CD4-positive, CD25-positive, alpha-beta regulatory T cell (primary cell): ENCODE results near the gene MEG3. TPM values are rescaled to one million over a fixed set of nuclear protein-coding genes. Genes with fewer than 3 reads are reported as not detected.
A peak's percentile ranks its signal among the peaks of the same experiment; 100 is the strongest.
"Not testable (repeated sequence)": the region's sequence is repeated elsewhere in the genome, so short reads cannot be mapped to it uniquely, and the experiment has no call there.

ENCODE experiments used
- ATAC-seq, 2 donors: fragments of 150-1000 bp; cut with Tn5 transposase; one replicate each; pipeline ENCODE4 v1.10.0; 2021; ENCODE audit warnings: low read depth in 2 of 2, moderate number of reproducible peaks in 2 of 2, moderate library complexity in 1 of 2
- DNase-seq, 3 donors: peaks; one replicate each; pipeline versions ENCODE4 v3.0.0 to v3.0.0-alpha.2; 2012 to 2022; ENCODE audit warnings: mixed read lengths in 1 of 3
- H3K27ac ChIP-seq: one replicate; pipeline ENCODE4 v1.7.0; 2013; ENCODE audit warnings: mild to moderate bottlenecking, low read length; ENCODE audit not compliant: insufficient read depth, poor library complexity, severe bottlenecking
- H3K27me3 ChIP-seq: one replicate; pipeline ENCODE4 v1.7.0; 2013; ENCODE audit warnings: low read length; ENCODE audit not compliant: control insufficient read depth, insufficient read depth
- H3K36me3 ChIP-seq: one replicate; pipeline ENCODE4 v1.7.0; 2013; ENCODE audit warnings: mild to moderate bottlenecking, low read length, moderate library complexity; ENCODE audit not compliant: control insufficient read depth, insufficient read depth
- H3K4me1 ChIP-seq: 2 replicates; pipeline ENCODE4 v1.7.0; 2013; ENCODE audit warnings: mild to moderate bottlenecking, low read length; ENCODE audit not compliant: insufficient read depth, control insufficient read depth, poor library complexity, severe bottlenecking
- H3K4me3 ChIP-seq: one replicate; pipeline ENCODE4 v1.7.0; 2013; ENCODE audit warnings: low read depth, mild to moderate bottlenecking, low read length, moderate library complexity
- H3K9me3 ChIP-seq, 2 experiments: 1 replicate in 1 of 2; 2 replicates in 1 of 2; pipeline ENCODE4 v1.7.0; 2013; ENCODE audit warnings: low read length in 2 of 2, mild to moderate bottlenecking in 1 of 2, moderate library complexity in 1 of 2; ENCODE audit not compliant: control insufficient read depth in 2 of 2
- H3K27ac Mint-ChIP-seq, 3 donors: one replicate each; pipeline ENCODE4 v1.8.0; 2020 to 2022; ENCODE audit warnings: mild to moderate bottlenecking in 3 of 3, mixed read lengths in 3 of 3, moderate library complexity in 2 of 3
- H3K27me3 Mint-ChIP-seq: one replicate; pipeline ENCODE4 v1.8.0; 2022; ENCODE audit warnings: mild to moderate bottlenecking, mixed read lengths
- H3K36me3 Mint-ChIP-seq: one replicate; pipeline ENCODE4 v1.8.0; 2020; ENCODE audit warnings: mixed read lengths
- H3K4me1 Mint-ChIP-seq, 4 donors: one replicate each; pipeline ENCODE4 v1.8.0; 2020 to 2022; ENCODE audit warnings: mixed read lengths in 4 of 4, mild to moderate bottlenecking in 1 of 4
- H3K4me3 Mint-ChIP-seq, 4 donors: one replicate each; pipeline ENCODE4 v1.8.0; 2020 to 2022; ENCODE audit warnings: mild to moderate bottlenecking in 4 of 4, mixed read lengths in 4 of 4, moderate library complexity in 3 of 4
- H3K9me3 Mint-ChIP-seq, 7 donors: one replicate each; pipeline ENCODE4 v1.8.0; 2020 to 2022; ENCODE audit warnings: mixed read lengths in 7 of 7, mild to moderate bottlenecking in 3 of 7, moderate library complexity in 2 of 7
- polyA plus RNA-seq, 4 donors: library from polyadenylated mRNA; unstranded; fragments of 300-500 nt; fragmentation: Illumina TruSeq; gene quantifications; one replicate each; pipeline ENCODE4 v1.2.3, GENCODE V29; 2021
- total RNA-seq: library from RNA; stranded (reverse); gene quantifications from one replicate; pipeline ENCODE4 v1.2.3, GENCODE V29; 2022

The MEG3 gene
- total and polyA plus RNA-seq, 5 donors from 2014 or later = 0.10 TPM; not detected in 4

DNA sequence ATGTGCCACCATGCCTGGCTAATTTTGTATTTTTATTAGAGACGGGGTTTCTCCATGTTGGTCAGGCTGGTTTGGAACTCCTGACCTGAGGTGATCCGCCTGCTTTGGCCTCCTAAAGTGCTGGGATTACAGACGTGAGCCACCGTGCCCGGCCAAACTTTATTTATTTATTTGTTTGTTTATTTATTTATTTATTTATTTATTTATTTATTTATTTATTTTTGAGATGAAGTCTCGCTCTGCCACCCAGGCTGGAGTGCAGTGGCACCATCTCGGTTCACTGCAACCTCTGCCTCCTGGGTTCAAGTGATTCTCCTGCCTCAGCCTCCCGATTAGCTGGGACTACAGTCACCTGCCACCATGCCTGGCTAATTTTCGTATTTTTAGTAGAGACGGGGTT, 7.0 kb upstream of the MEG3 start:
- not testable (repeated sequence) for H3K27me3 ChIP-seq, H3K9me3 Mint-ChIP-seq, H3K36me3 Mint-ChIP-seq, H3K36me3 ChIP-seq, ATAC-seq, H3K4me1 ChIP-seq, H3K27ac ChIP-seq, H3K27ac Mint-ChIP-seq, H3K4me3 Mint-ChIP-seq, H3K9me3 ChIP-seq, DNase-seq, H3K4me1 Mint-ChIP-seq, H3K4me3 ChIP-seq
- peaks cover 11% of the 10 kb centered on the region for H3K27me3 Mint-ChIP-seq

DNA sequence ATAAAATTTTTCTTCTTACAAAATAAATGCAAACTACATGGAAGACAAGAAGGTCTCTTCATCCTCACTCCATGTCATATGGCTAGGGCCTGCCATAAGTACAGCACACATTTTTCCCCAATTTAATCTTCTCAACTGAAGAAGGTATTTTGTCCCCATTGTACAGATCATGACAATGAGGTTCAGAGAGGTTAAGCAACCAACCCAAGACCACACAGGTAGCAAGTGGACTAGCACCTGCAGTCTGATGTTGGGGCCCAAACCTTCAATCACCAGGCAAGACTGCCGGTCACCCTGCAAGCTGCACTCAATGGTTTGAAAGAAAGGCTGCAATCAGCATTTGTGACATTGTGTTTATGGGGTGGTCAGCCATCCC, 6.5 kb upstream of the MEG3 start:
- no peaks in the 10 kb centered on the region for H3K36me3 ChIP-seq
- H3K4me1 ChIP-seq = no peaks in the 10 kb centered on the region
- Mint-ChIP-seq H3K4me3 (no peak overlapping the region), H3K27ac (peak overlapping the region in 1 of 3 donors; percentile 12), H3K27me3 (peaks cover 15% of the 10 kb centered on the region), H3K4me1 (no peaks in the 10 kb centered on the region), H3K9me3 (peaks cover 0 to 5% (median 0%) of the 10 kb centered on the region in 7 donors), H3K36me3 (no peaks in the 10 kb centered on the region)
- DNase-seq (no peak), ATAC-seq (no peak)
- no peaks in the 10 kb centered on the region for H3K9me3 ChIP-seq
- H3K27ac ChIP-seq = no peak overlapping the region
- no peaks in the 10 kb centered on the region for H3K27me3 ChIP-seq
- H3K4me3 ChIP-seq = no peak overlapping the region

DNA sequence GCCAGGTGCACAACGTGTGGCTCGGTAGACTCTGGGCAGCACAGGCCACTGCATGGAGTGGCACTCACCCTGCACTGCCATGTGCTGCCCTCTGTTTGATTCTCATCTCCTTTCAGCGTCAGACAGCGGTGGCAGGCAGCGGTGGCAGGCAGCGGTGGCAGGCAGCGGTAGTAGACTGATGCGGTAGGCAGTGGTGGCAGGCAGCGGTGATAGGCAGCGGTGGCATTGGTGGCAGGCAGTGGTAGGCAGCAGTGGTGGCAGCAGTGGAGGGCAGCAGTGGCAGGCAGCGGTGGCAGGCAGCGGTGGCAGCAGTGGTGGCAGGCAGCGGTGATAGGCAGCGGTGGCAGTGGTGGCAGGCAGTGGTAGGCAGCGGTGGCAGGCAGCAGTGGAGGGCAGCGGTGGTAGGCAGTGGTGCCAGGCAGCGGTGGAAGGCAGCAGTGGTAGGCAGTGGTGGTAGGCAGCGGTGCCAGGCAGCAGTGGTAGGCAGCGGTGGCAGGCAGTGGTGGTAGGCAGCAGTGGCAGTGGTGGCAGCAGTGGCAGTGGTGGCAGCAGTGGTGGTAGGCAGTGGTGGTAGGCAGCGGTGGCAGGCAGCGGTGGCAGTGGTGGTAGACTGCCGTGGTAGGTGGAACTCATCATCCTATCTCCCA, 6.0 kb upstream of the MEG3 start:
- Mint-ChIP-seq H3K36me3 (no peaks in the 10 kb centered on the region), H3K4me1 (peaks cover 0 to 2% (median under 1%) of the 10 kb centered on the region in 4 donors), H3K9me3 (peaks cover 0 to 5% (median 0%) of the 10 kb centered on the region in 7 donors), H3K27ac (peak overlapping the region in 1 of 3 donors; percentile 12), H3K27me3 (peaks cover 20% of the 10 kb centered on the region), H3K4me3 (no peak overlapping the region)
- Histone ChIP-seq H3K36me3 (no peaks in the 10 kb centered on the region), H3K9me3 (no peaks in the 10 kb centered on the region), H3K4me1 (no peaks in the 10 kb centered on the region), H3K27ac (no peak overlapping the region), H3K27me3 (no peaks in the 10 kb centered on the region), H3K4me3 (no peak overlapping the region)
- no peak for DNase-seq
- no peak for ATAC-seq

DNA sequence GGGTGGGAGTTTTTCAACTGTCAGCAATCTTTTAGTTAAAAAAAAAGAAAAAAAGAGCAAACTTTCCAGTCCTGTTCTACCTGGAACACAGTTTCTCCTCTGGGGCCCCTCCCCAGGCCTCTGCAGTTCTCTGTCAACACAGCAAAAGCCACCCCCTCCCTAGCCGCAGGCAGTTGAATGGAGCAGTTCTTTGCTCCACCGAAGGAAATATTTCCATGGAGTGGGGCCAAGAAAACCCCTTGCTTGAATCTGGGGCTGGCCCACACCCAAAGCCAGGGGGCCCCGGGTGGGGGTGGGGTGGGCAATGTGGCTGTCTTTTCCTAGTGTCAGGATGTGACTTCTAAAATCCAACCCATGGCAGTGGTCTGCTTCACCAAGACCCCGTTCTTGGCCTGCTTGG, 5.0 kb upstream of the MEG3 start:
- Histone ChIP-seq H3K27ac (no peak overlapping the region), H3K4me1 (no peaks in the 10 kb centered on the region)
- no peak overlapping the region for H3K27ac Mint-ChIP-seq

DNA sequence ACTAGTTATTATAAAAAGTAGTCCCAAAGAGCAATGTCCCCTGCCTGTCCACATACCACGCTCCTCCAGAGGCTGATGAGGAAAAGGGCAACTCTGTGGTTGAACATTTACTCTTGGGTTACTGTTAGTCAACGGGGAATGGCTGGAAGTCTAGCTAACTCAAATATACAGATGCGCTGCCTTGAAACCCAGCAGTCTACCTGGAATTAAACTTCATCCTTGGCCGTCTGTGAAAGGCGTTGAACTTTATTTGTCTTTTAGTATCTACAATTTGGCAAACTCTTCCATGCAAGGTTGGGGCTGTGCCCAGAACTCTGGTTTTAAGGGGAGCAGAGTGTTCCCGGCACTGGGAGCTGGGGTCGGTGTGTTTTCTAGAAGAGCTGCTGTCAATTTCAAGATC, 3.9 kb upstream of the MEG3 start:
- DNase-seq (no peak), ATAC-seq (no peak)
- Histone ChIP-seq H3K27me3 (no peaks in the 10 kb centered on the region), H3K4me3 (no peak overlapping the region), H3K27ac (no peak overlapping the region), H3K36me3 (no peaks in the 10 kb centered on the region), H3K4me1 (no peaks in the 10 kb centered on the region), H3K9me3 (no peaks in the 10 kb centered on the region)
- Mint-ChIP-seq H3K27ac (no peak overlapping the region), H3K4me3 (no peak overlapping the region), H3K9me3 (peaks cover 0 to 5% (median 0%) of the 10 kb centered on the region in 7 donors), H3K27me3 (peaks cover 33% of the 10 kb centered on the region), H3K36me3 (no peaks in the 10 kb centered on the region), H3K4me1 (peaks cover 0 to 11% (median 1%) of the 10 kb centered on the region in 4 donors)

More for the DNA sequence above, 5.0 kb upstream of the MEG3 start:
- Mint-ChIP-seq H3K27me3 (peaks cover 24% of the 10 kb centered on the region), H3K9me3 (peaks cover 0 to 5% (median 0%) of the 10 kb centered on the region in 7 donors), H3K36me3 (no peaks in the 10 kb centered on the region), H3K4me1 (peaks cover 0 to 7% (median 1%) of the 10 kb centered on the region in 4 donors), H3K4me3 (no peak overlapping the region)
- H3K4me3 ChIP-seq = no peak overlapping the region
- H3K9me3 ChIP-seq = no peaks in the 10 kb centered on the region
- no peak for ATAC-seq
- H3K27me3 ChIP-seq = no peaks in the 10 kb centered on the region
- no peaks in the 10 kb centered on the region for H3K36me3 ChIP-seq
- no peak for DNase-seq

DNA sequence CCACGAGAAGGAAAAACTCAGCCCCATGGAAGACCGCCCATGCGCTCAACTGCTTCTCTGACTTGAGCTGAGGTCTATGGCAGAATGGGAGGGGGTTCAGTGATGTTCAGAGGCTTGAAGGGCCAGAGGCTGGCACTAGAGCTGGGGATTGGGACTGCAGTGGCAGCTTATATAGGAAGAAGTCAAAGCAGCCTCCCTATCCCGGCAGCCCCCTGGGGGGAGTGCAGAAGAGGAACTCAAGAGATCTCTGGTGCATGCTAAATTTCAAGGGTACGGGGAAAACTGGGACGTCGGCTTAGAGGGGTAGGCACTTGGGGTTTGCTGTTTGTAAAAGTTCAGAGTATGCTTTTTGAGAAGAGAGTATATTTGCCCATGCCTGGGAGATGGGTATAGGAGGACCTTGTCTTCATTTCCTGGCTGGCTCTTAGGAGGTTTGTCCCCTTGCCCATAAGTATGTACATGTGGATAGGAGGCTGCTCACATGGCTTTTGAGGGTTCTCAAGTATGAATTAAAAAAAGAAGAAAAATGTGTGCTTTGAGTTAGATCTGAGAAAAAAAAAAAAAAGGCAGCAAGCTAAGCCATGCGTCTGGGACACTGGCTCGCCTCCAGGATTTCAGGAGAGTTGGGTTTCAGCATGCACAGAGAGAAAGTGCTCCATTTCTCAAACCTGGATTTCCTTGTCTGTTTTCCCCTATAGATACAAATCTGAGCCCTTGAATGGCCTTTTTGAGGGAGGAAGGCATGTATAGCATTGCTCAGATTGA, 3.2 kb upstream of the MEG3 start:
- no peak overlapping the region for H3K4me3 Mint-ChIP-seq
- Histone ChIP-seq H3K4me1 (no peaks in the 10 kb centered on the region), H3K9me3 (no peaks in the 10 kb centered on the region), H3K27me3 (no peaks in the 10 kb centered on the region), H3K4me3 (no peak overlapping the region), H3K36me3 (no peaks in the 10 kb centered on the region), H3K27ac (no peak overlapping the region)
- H3K36me3 Mint-ChIP-seq = no peaks in the 10 kb centered on the region
- no peak overlapping the region for H3K27ac Mint-ChIP-seq
- peaks cover 0 to 11% (median 1%) of the 10 kb centered on the region in 4 donors for H3K4me1 Mint-ChIP-seq
- H3K9me3 Mint-ChIP-seq = peaks cover 0 to 5% (median 0%) of the 10 kb centered on the region in 7 donors
- peaks cover 33% of the 10 kb centered on the region for H3K27me3 Mint-ChIP-seq
- ATAC-seq (no peak), DNase-seq (no peak)

DNA sequence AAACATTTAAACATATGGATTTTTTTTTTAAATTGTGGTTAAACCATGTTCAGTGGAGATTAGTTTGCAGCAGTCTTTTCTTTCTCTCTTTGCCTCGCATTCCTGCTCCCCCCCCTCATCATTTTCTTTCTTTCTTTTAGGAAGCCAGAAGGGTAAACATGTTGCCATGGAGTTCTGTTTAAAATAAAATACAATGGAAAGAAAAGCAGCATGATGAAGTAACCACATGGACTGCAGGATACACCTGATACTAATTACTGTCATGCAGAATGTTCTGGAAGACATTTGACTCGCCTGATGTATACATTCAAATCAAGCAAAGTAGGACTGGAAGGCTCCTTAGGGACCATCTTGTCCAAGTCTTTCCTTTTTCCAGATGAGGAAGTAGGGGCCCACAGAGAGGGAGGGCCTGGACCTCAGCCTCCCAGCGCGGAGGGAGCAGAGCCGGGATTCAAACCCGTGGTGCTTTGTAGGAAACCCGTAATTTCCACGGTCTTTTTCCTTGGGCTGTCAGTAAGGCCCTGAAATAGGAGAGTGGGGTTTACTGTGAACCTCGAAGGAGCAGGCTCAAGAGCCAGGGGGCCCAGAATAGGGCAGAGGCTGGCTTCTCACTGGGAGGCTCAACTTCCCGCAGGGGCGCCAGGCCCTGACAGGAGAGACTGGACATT, 2.4 kb upstream of the MEG3 start:
- Mint-ChIP-seq H3K27me3 (peaks cover 35% of the 10 kb centered on the region), H3K9me3 (peaks cover 0 to 5% (median 0%) of the 10 kb centered on the region in 7 donors), H3K4me1 (peaks cover 0 to 11% (median 1%) of the 10 kb centered on the region in 4 donors), H3K4me3 (no peak overlapping the region), H3K27ac (no peak overlapping the region), H3K36me3 (no peaks in the 10 kb centered on the region)
- no peak for DNase-seq
- H3K4me3 ChIP-seq = no peak overlapping the region
- H3K9me3 ChIP-seq = no peaks in the 10 kb centered on the region
- no peak for ATAC-seq
- no peaks in the 10 kb centered on the region for H3K27me3 ChIP-seq
- no peaks in the 10 kb centered on the region for H3K4me1 ChIP-seq
- H3K27ac ChIP-seq = no peak overlapping the region
- H3K36me3 ChIP-seq = no peaks in the 10 kb centered on the region
